GM18861 (cell line): Measurements from ENCODE around the gene KLHL30.

Experiments used
- ATAC-seq: cut with Tn5 transposase; IDR thresholded peaks from one replicate; pipeline ENCODE4 v1.9.1; 2021; ENCODE audit not compliant: unreplicated experiment

Gene KLHL30

DNA sequence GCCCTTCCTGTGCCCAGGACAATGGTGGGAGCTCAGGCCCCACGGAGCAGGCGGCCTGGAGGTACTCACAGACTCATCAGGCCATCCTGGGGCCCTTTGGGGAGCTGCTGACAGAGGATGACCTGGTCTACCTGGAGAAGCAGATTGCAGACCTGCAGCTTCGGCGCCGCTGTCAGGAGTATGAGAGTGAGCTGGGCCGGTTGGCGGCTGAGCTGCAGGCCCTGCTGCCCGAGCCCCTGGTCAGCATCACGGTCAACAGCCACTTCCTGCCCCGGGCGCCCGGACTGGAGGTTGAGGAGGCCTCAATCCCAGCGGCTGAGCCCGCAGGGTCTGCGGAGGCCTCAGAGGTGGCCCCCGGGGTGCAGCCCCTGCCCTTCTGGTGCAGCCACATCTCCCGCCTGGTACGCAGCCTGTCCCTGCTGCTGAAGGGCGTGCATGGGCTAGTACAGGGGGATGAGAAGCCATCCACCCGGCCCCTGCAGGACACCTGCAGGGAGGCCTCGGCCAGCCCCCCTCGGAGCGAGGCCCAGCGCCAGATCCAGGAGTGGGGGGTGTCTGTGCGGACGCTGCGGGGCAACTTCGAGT is 8.3 kb upstream of the KLHL30 start:
- no peak for ATAC-seq

DNA sequence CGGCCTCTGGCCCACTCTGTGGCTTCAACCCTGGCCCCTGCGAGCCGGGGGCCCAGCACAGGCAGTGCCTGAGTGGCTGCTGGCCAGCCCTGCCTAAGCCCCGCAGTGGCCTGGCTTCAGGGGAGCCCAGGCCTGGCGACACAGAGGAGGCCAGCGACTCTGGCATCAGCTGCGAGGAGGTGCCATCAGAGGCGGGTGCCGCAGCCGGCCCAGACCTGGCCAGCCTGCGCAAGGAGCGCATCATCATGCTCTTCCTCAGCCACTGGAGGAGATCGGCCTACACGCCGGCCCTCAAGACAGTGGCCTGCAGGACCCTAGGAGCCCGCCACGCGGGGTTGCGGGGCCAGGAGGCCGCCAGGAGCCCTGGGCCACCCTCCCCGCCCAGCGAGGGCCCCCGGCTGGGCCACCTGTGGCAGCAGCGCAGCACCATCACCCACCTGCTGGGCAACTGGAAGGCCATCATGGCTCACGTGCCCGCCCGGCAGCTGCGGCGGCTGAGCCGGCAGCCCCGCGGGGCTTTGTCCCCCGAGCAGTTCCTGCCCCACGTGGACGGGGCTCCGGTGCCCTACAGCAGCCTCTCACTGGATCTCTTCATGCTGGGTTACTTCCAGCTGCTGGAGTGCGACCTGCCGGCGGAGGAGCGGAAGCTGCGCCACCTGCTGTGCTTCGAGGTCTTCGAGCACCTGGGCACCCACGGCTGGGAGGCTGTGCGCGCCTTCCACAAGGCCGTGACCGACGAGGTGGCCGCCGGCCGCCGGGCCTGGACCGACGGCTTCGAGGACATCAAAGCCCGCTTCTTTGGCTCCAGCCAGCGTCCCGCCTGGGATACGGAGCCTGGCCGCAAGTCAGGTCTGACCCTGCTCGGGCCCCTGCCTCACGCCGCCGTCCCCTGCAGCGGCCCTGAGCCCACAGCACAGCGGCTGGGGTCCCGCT is 7.5 kb upstream of the KLHL30 start:
- ATAC-seq: no peak

DNA sequence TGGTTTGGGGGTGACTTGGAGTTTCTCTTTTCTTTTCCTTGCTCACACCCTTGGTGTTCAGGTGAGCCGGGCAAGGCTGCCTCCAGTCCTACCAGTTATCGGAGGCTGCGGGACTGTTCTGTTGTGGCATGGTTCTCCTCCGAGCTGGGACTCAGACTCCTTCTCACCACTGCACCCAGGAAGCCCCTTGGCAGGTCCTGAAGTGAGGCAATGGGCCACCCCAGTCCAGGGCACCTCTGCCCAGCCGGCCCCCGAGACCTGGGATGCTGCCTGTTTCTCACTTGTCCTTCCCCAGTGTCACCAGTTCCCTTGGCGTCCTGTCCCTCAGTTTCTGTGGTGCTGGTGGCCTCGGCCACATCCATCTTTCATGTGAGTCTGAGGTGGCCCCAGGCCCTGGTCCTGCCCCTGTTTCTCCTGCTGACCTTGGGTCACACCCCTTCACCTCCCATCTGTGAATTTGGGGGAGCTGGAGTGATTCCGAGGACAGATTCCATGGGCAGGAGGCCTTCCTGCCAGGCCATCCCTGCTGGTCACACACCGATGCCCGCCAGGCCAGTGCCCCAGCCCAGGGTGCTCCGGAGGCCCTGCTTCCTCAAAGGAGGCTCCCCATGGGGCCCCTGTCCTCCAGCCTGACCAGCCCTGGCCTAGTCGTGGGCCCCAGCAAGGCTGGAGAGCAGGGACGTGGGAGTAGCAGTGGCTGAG is 6.6 kb upstream of the KLHL30 start:
- no peak for ATAC-seq

DNA sequence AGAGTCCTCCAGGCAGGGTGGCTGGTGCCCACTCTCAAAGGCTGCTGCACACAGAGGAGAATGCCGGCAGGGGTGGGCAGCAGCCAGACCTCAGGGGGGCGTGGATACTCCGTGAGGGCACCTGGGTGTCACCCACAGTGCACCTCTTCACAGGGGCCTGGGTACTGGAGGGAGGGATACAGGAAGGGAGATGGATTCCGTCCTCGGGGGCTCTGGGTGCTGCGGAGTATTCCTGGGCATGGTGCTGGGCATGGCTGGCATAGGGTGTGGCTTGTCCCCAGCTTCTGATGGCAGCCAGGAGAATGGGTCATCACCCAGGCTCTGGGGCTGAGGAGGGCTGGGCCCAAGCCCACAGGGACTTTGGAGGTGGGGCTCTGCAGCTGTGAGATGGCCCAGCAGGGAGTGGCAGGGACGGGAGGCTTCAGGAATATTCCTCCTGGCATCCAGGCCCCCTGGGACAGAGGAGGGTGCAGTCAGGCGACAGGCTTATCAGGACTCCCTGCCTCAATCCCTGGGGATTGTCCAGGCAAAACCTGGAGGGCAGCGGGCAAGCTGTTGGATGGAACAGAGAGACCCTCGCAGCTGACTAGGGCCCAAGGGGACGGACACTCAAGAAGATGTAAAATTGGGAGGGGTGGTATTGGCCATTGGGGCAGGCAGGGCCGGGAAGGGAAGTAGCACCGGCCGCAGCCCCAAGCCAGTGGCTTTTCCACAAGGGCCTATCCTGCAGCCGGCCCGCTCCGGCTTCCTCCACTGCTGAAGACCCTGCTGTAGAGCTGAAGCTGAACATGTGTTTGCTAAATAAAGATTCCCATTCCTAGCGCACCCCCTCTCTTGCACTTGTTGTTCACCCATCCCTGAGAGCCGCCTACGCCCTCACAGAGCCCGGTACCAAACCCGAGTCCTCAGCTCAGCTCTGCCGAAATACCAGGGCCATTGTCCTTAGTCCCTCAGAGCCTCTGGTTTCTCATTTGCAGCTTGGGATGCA is 5.7 kb upstream of the KLHL30 start:
- ATAC-seq: no peak

DNA sequence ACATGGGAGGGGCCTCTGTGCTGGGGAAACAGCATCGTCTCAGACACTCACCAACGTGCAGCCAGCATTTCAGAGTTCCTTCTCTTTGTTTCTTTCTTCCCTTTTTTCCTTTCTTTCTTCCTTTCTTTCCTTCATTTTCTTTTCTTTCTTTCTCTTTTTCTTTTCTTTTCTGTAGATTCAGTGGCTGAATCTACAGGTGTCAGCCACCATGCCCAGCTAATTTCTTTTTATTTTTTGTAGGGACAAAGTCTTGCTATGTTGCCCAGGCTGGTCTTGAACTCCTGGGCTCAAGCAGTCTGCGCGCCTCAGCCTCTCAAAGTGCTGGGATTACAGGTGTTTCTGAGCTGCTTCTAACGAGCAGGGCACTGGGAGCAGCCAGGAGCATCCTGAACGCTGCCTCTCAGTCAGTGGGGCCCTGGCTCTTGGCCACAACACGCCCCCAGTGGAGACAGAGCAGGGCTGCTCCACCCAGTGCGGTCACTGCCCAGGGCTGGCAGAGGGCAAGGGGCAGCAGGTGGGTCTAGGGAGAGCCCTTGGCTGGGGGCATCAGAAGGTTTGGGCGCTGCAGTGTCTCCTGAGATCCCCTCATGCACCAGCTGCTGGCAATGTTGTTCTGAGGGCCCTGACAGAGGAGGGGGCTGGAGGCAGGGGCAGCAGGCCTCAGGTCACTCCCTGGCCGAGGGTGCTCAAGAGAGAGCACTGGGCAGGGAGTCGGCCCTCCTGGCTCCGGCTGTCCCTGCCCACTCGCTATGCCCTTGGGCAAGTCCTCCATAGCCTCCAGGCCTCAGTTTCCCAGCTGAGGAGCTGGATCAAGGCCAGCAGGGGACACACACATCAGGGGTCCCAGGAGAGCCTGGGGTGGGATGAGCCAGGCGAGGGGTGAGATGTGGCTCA is 4.7 kb upstream of the KLHL30 start:
- no peak for ATAC-seq

DNA sequence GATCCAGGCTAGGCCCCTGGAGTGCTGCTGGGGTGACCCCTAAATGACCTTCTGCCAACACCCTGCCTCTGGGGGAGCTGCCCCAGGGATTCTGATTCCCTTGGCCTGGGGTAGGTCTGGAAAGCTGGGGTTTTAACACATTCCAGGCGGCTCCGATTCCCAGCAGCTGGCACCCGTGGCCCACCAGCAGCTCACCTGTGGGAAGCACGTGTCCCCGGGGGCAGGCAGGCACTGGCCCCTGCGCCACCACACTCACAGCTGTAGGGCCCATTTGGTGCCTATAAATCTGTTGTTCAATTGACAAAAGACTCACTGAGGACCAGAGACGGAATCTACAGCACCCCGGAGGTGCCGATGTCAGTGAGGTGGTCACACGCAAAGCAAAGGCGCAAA is 4.1 kb upstream of the KLHL30 start:
- no peak for ATAC-seq

DNA sequence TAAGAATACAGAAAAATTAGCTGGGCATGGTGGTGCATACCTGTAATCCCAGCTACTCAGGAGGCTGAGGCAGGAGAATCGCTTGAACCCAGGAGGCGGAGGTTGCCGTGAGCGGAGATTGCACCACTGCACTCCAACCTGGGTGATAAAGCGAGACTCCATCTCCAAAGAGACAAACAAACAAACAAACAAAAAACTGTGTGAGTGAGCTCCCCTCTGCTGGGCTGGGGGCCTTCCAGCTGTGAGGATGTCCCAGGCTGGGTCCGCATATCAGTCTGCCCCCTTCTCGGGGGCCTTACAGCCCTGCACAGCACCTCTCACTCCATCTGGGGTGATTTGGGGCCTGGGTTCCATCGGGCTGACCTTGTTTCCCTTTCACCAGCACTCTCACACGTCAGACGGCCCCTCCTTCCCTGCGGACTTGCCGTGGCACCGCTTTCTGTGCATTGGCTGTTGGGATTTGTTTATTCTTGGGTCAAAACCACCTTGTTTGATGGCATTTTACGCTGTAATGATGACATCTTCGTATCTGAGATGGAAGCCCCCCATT is 2.8 kb upstream of the KLHL30 start:
- ATAC-seq: no peak

DNA sequence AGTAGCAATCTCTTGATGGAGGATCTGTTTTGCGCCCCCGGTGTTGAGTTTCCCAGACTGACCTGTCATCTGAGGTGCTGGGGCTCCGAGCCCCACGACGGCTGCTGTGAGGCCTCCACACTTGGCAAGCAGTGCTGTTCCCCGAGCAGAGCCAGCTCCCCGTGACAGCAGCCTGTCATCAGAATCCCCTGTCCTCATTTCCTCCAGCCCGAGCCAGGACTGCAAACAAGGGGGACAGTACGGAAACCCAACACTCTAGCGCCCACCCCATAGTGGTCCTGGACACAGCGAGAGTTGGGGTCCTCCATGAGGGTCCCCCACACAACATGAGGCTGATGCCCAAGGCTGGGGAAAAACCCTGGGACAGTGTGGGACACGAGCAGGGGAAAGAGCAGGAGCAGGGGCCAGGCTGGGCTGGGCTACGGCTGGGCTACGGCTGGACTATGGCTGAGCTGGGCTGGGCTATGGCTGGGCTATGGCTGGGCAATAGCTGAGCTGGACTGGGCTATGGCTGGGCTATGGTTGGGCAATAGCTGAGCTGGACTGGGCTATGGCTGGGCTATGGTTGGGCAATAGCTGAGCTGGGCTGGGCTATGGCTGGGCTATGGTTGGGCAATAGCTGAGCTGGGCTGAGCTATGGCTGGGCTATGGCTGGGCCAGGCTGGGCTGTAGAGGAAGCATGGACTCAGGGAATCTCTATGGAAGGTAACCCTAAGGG is 1.5 kb upstream of the KLHL30 start:
- ATAC-seq: no peak

DNA sequence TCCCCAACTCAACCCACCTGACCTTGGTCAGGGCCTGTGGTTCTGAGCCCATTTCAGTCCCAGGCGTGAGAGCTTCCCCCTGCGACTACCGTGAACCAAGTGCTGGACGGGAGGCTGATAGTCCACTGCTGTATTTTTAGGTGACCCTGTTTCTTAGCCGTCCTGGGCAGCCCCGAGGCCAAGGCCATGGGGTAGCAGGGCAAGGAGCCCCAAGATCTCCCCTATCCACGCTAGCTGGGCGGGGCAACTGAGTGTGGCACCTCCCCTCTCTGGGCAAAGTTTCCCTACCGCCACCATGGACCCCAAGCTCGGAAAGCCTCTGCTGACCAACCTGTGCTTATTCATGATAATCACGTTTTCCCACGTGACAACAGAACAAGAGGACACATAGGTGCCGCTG is 583 bp upstream of the KLHL30 start:
- no peak for ATAC-seq

DNA sequence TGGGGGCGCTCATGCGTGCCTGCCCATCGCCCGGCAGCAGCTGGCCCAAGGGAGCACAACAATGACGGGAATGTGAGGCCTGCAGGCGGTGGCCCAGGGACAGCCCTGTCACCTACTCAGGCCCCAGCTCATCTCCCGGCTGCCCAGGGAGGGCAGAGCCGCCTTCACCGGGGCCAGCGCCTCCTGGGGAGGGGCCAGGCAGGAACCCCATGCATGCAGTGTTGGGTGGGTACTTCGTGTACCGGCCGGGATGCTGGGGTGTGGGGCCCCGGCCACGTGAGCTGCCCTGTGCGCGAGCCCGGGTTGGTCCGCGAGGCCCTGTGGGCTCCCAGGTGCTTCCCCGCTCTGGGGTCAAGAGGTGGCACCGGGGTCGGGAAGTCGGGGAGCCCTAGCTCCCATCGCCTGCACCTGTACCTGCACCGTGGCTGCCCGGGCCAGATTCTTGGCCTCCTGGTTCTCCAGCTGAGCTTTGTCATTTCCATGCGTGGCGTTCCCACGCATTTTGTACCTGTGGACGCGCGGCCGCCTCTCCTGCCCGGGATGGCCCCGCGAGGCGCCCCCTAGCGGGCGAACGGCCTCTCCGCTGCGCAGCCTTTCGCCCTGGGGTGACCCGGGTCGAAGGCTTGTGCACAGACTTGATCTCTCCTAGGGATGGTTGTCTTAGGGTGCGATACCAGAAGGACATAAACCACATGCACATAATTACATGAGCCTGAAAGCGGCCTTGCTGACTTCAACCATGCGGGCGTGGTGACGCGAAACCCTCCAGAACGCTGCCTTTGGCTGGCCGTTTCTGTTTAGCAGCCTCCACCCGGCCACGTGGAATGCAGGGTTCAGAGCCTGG is 950 bp downstream of the KLHL30 start:
- ATAC-seq: no peak

DNA sequence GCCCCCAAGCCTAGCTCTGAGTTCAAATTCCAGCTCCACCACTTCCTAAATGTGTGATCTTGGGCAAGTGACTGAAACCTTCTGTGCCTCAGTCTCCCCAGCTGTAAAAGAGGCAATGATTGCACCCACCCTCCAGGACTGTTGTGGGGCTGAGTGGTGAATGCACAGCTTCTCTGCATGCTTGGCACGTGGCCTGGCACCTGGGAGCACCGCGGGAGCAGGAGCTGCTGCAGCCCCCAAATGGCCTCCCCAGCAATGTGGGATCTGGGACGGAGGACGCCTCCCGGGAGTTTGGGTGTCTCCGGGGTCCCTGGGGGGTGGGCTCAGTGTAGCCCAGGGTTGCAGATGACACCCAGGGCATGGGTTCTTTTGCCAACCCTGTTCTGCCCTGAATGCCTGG is 1.6 kb downstream of the KLHL30 start:
- no peak for ATAC-seq

DNA sequence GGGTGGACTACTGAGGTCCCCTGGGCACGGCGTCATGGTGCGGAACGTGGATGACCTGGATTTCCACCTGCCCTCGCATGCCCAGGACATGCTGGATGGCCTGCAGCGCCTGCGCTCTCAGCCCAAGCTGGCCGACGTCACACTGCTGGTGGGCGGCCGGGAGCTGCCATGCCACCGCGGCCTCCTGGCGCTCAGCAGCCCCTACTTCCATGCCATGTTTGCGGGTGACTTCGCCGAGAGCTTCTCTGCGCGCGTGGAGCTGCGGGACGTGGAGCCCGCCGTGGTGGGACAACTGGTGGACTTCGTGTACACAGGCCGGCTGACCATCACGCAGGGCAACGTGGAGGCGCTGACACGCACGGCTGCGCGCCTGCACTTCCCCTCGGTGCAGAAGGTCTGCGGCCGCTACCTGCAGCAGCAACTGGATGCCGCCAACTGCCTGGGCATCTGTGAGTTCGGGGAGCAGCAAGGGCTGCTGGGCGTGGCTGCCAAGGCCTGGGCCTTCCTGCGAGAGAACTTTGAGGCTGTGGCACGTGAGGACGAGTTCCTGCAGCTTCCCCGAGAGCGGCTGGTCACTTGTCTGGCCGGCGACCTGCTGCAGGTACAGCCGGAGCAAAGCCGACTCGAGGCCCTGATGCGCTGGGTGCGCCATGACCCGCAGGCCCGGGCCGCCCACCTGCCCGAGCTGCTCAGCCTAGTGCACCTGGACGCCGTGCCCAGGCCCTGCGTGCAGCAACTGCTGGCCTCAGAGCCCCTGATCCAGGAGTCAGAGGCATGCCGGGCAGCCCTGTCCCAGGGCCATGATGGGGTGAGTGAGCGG is 2.5 kb downstream of the KLHL30 start:
- no peak for ATAC-seq

DNA sequence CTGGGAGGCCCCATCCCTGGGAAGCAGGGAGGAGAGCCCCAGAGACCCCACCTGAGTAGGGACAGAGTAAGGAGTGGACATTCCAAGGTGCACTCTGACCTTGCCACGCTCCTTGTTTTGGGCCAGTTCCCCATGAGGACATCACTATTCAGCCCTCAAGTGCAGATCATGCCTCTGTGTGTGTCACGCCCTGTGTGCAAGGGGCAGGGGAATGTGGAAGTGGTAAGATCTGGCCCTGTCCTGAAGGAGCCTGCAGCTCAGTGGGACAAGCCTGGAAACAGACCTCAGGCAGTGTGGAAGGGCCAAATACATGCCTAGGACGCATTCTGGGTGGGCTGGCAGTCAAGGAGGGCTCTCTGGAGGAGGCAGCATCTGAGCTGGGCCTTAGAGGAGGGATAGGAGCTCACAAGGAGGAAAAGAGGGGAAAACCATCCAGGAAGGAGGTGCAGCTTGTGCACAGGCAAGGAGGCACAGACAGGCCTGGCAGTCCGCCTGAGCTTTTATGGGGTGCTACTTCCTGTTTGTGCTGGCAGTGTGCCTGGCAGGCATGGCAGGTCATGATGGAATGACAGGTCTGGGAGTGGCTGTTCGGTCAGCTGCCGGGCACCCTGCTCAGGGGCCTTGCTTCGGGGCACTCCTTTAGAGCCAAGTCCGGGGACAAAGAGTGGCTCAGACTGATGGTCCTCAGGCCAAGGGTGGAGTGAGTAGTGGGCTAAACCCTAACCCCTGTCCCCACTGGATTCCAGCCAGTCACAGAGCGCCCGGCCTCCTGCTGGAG is 3.3 kb downstream of the KLHL30 start:
- no peak for ATAC-seq

DNA sequence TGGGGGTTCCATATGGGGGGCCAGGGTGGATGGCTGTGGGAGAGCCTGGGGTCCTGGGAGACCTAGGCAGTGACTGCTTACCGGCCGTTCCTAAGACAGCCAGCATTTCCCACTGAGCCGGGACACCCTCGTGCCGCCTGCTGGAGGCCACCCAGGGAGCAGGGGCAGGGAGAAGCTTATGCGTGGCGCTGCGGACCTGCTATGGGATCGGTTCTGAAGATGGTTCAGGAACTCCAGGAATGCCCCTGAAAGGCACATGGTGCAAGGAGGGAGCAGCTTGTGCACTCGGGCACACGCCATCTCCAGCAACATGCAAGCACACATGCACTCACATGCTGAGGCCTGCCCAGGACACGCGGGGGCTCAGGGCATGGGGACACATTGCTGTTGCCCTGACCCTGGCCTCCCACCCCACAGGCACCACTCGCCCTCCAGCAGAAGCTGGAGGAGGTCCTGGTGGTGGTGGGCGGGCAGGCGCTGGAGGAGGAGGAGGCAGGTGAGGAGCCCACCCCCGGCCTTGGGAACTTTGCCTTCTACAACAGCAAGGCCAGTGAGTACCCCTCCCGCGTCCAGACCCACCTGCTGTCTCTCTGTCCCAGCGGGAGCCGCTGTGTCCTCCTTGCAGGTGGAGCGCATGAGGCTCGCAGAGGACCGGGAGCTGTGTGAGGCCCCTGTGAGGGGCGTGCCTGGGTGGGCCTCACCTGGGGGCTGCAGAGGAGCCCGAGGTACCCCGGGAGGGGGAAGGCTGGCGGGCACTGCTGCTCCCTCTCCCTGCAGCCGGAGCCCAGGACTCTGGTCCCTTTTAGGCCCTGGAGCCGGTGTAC is 4.1 kb downstream of the KLHL30 start:
- no peak for ATAC-seq

DNA sequence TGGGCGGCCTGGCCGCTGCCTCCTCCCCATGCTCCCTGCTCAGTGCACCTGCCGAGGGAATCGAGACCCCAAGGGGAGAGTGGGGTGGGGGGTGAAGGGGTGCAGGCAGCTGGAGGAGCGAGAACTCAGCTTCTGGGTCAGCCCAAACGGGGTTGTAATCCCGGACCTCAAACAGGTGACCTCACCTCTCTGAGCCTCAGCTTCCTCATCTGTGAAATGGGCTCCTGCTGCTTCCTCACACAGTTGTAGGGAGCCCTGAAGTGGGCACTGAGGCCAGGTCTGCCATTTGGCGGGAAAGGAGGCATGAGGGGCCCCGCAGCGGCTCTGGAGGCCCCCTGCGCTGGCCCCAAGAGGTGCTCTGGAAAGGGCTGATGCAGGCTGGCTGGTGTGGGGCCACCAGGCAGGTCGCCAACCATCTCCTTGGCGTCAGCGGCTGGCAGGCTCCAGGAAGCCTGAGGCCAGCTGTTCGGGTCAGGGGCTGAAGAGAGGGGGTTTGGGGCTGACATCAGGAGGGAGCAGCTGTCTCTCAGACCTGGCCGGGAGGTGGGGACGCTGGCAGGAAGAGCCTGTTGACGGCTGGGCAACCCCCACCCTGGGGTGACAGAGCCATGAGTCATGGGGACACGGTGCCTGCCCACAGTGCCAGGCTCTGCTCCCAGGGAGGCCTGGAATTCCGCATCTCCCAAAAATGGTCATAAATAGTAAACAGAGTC is 4.9 kb downstream of the KLHL30 start:
- no peak for ATAC-seq
